GM18519 (cell line): ENCODE results near the gene DYDC1.
"Not testable (repeated sequence)": the region's sequence is repeated elsewhere in the genome, so short reads cannot be mapped to it uniquely, and the experiment has no call there.

Experiments used
- ATAC-seq: cut with Tn5 transposase; IDR thresholded peaks from one replicate; pipeline ENCODE4 v1.9.1; 2021; ENCODE audit warnings: mild to moderate bottlenecking, moderate library complexity; ENCODE audit not compliant: unreplicated experiment, low FRiP score

Gene DYDC1

DNA sequence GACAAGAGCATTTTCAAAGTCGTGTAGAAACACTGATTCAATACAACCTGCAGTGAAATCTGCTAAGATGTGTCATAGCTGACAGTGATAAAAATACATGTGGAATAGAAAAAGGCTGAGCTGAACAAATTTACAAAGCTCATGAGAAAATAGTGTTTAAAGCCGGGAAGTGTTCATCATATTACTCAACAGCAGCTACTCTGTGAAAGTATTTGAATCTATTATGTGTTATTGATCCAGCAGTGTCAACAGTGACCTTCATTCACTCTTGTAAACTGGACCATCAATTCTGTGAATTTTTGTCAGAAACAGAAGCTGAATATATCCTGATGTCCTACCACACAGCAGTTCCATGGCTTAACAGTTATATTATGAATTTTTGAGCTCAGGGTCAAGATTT, 11.6 kb downstream of the DYDC1 start:
- ATAC-seq: no peak

DNA sequence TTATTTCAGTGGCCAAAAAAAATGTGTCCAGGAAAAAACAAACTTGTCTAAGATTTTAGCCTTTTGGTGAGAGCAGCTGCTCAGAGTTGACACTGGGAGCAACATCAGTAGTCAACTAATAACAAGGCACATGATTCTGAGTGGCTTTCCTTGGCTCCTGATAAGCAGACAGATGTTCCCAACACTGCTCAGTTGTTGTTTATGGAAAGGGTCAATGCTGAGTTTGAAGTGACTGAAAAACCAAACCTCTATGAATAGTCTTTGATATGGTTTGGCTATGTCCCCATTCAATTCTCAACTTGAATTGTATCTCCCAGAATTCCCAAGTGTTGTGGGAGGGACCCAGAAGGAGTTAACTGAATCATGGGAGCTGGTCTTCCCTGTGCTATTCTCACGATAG, 12.3 kb downstream of the DYDC1 start:
- no peak for ATAC-seq

DNA sequence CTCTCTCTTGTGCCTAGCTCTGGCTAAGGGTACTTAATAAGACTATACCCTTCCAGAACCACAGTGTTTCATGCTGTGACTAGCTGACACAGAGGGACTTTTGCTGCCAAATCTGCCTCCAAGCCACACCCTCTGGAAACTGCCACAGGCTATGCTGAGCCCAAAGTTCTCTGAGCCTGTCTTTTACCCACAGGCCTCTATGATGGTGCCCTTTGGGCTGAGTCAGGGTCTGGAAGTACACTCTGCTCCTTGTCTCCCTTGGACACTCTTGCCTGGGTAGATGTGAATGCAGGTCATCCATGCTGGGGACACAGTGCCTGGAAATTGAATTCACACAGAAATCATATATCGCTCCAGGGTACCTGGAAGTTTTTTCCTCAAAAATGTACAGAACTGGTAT, 22.6 kb downstream of the DYDC1 start:
- no peak for ATAC-seq

DNA sequence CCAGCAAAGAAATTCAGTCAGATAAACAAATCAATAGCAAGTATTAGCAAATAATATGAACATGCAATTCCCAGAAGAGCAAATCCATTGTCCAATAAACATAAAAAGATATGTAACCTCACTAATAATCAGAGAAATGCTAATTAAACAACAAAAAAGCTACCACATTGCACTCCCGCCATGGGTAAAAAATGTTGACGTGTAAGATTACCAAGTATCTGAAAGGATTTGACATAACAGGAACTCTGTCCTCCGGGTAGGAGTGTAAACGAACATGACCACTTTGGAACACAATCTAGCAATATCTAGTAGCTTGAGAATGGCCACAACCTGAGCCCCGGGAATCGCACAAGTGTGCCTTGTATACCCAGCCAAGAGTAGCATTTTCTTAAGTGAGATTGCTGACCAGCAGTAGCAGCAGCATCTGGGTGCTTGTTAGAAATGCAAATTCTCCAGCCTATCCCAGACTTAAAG, 31.6 kb downstream of the DYDC1 start:
- ATAC-seq: no peak

DNA sequence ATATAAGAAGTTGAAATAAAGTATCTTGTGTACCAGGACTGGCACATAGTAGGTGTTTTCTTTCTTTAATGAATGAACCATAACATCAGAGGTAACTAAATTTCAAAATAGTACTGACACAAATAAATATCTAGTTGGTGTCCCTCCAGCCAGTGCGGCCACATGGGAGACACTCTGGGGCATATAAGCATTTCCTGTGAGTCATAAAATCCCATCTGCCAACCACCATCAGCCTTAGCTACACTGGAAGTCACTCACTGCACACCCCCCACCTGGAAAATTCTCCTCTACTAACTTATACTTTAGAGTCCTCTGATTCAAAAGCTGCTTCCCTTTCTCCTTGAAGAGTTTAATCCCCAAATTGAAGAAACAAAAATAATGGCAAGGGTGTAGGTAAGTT, 32.5 kb downstream of the DYDC1 start:
- ATAC-seq: no peak

DNA sequence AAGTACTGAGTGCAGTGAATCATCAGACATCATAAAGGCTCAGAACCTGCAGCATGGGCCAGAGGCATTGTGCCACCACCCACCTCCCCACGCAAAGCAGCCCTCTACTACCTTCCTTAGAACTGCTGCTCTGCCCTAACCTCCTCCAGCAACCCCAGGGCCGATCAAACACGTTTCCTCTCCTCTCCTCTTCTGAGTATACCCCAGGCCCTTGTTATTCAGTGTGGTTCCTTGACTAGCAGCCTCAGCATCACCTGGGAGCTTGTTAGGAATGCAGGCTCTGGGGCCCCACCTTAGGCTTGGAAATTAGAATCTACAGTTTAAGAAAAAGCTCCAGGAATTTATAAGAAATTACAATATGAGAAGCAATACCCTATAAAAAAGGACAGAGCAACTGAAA, 33.2 kb downstream of the DYDC1 start:
- no peak for ATAC-seq

DNA sequence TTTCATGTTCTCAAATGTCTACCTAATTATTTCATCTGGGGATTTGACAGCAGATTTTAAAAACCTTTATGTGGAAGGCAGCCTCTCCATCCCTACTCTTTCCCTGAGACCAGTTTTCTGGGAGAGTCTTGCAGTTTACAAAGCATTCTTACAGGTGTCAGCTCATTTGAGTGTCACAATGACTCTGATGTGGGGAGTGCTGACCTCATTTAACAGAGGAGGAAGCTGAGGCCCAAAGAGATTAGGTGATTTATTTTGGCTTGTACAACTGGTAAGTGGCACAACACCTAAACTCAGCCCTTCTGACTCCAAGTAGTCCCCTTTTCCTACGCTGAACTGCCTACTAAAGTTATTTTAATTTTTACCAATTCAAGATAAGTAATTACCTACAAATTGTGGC, 33.8 kb downstream of the DYDC1 start:
- ATAC-seq: no peak

DNA sequence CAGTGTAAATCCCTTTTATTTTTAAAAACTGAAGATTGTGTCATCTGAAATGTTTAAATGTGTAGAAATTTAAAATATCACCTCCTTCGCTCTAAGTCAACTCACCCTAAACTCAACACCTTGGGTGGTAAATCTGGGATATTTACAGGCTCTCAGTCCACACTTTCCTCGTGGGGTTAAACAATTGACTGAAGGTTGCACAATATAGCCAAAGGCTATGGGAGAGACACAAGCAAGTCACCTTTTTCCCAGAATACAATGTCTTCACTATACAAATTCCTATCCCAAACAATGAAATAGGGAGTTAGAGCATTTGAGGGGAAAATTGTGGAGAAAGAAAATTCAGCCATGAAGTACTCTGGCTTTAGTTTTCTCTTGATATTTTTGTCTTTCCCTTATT, 34.4 kb downstream of the DYDC1 start:
- no peak for ATAC-seq

DNA sequence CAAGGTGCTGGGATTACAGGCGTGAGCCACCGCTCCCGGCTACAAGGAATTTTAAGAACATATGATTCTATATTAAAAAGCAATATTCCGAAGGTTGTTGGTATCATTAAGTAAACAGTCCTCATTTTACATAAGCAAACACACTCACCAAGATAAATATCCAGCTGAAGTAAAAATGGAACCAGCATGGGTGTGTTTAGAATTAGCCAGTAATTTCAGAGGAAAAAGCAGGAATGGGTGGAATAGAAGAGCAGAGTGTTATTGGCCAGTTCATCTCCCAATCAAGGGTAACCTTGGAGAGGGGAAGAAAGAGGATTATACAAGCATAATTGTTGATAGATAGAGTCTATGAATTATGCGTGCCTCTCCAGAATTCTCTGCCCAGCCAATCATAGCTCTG, 35.4 kb downstream of the DYDC1 start:
- no peak for ATAC-seq

DNA sequence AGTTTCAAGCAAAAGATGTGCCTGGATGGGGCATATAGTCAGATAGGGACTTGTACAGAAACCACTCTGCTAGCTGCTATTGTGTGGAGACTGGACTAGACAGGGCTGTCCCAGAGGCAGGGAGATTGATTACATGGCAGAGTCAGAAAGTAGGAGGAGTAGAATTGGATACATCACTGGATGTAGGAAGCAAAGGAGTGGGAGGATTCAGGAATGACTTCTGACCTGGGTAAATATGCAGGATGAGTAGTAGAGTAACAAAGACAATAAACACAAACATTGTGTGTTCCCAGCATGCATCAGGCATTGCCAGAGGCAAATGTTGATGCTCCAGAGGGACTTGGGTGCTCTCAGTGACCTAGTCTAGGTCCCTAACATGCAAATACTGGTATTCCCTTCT, 36.2 kb downstream of the DYDC1 start:
- ATAC-seq: no peak

DNA sequence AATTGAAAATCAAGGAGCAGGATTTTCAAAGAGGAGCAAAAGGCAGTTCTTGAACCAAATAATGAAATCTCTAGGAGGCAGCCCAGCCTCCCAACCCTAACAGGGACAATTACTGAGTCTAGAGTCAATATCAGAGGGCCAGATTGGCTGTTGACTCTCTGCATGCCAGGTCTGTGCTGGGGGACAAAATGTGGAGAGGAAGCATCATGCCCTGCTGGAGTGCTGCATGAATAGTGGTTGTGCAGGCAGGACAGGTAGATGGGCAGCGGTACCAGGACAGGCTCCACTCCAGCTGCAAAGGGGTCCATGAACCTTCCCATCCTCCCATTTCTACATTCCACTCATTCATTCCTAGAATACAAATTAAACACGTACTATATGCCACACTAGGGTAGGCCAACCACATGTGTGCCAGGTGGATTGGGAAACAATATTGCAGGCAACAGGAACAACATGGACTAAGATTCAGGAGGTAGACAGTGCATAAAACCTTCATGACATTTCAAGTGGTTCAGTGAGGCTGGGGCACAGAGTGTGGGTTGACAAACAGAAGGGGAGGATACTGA, 36.7 kb downstream of the DYDC1 start:
- no peak for ATAC-seq

DNA sequence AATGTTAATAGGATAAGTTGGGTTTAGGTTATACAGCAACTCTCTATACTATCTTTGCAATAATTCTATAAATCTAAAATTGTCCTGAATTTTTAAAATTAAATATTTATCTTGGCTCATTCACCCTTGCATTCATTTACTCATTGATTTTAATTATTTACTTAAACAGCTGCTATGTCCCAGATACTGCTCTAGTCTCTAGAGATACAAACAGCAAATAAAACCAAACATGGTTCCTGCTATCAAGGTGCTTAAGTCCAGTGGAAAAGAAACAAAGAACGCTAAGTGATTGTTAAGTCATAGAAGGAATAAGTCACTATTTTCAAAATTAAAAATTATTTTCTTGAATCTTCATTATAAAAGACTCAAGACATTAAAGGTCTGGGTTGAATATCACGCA, 37.2 kb downstream of the DYDC1 start:
- no peak for ATAC-seq

DNA sequence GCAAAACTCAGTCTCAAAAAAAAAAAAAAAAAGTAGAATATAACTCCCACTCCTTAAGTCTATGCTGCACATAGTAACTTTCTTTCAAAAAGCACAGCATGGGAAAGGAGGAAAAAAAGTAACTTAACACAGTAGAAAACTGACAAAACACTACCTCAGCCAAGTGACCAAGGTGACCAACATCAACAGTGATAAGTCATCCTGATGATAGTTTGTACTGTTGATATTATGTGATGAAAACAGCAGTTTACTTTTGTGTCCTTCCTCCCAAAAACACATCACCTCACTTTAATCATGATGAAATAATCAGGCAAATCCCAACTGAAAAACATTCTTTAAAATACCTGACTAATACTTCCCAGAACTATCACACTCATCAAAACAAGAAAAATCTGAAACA, 37.8 kb downstream of the DYDC1 start:
- no peak for ATAC-seq

DNA sequence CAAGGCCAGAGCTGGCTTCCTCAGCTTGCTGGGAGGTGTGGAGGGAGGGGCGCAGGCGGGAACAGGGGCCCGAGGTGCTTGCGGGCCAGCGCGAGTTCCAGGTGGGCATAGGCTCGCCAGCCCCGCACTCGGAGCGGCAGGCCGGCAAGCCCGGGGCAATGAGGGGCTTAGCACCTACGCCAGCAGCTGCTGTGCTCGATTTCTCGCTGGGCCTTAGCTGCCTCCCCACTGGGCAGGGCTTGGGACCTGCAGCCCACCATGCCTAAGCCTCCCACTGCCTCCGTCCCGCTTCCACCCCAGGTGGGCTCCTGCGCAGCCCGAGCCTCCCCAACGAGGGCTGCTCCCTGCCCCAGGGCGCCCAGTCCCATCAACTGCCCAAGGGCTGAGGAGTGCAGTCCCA, 41.2 kb downstream of the DYDC1 start:
- no peak for ATAC-seq

DNA sequence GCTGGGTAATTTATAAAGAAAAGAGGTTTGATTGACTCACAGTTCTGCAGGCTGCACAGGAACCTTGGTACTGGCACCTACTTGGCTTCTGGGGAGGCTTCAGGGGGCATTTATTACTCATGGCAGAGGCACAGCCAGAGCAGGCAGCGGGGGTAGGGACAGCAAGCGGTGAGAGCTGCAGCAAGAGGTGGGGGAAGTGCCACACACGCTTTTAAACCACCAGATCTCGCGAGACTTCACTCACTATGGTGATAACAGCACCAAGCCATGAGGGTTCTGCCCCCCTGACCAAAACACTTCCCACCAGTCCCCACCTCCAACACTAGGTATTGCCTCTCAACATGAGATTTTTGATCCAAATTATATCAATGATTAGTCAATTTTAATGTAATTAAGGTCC, 43.0 kb downstream of the DYDC1 start:
- ATAC-seq: no peak

DNA sequence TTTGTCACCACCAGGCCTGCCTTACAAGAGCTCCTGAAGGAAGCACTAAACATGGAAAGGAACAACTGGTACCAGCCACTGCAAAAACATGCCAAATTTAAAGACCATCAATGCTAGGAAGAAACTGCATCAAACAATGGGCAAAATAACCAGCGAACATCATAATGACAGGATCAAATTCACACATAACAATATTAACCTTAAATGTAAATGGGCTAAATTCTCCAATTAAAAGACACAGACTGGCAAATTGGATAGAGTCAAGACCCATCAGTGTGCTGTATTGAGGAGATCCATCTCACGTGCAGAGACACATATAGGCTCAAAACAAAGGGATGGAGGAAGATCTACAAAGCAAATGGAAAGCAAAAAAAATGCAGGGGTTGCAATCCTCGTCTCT, 50.6 kb downstream of the DYDC1 start:
- not testable (repeated sequence) for ATAC-seq

DNA sequence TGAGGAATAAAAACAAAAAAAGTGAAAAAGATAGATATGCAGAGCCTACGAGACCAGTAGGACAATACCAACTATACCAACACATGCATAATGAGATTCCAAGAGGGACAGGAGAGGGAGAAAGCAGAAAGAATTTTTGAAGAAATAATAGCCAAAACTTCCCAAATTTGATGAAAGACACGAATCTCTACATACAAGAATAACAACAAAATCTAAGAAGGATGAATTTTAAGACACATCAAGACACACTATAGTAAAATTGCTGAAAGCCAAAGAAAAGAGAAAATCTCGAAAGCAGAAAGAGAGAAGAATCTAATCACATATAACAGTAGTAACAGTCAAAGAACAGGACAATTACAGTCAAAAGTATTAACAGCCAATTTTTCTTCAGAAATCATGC, 59.6 kb downstream of the DYDC1 start:
- no peak for ATAC-seq

DNA sequence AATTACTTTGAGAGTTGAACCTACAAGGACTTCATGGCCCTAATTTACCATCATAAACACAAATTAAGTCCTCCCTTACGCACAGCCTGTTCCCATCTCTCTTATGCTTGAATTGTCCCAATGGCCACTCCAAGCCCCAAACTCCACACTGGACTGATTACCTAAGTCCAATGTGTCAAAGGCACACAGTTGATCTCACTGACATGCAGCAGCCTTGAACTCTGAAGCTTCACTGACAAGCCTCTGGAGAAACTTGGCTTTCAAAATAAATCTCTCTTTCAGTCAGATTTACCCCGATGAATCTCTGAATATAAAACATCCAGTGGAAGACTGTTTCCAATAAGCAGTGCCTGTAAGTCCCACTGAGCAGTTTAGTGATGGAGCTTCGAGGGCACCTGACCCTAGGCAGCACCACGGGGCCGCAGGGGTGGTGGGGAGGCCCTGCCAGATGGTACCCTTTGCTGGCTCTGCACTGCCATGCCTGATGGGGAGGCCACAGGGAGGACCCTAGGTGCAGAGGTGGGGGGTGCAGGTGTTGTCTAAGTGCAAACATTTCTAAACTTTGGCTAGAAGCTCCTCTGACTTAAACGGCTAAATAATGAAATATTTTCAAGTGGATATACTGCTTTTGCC, 63.8 kb downstream of the DYDC1 start:
- ATAC-seq: no peak

DNA sequence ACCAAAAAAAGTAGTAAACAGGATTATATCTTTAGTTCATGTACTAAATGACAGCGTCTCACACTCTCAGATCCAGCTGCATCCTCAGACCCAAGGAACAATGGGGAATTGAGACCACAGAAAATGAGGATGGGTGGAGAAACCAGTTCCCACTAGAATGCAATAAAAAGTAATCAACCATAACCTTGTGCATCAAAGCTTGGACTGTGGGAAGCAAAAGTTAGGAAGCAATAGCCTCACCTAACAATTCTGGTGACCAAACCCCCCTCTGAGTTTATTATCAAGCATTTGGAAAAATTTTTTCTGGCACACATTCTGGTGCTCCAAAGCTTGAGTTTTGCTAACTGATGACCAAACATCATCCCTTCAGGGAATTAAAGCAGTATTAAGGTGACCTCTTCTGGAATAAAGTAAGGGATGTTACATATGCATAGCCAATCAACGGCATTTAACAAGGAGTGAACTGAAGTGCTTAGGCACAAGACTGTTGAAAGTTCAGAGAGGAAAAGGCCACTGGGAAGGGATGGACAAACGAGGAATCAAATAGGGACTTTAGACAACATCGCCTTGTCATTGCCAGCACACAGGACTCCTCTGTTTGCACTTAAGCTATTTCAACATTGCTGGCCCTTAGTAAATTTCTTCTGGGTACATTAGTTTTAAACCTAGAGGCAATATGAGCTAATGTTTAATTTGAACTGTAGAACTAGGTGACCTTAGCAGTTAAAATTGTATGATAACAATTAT, 65.9 kb downstream of the DYDC1 start:
- ATAC-seq: no peak

DNA sequence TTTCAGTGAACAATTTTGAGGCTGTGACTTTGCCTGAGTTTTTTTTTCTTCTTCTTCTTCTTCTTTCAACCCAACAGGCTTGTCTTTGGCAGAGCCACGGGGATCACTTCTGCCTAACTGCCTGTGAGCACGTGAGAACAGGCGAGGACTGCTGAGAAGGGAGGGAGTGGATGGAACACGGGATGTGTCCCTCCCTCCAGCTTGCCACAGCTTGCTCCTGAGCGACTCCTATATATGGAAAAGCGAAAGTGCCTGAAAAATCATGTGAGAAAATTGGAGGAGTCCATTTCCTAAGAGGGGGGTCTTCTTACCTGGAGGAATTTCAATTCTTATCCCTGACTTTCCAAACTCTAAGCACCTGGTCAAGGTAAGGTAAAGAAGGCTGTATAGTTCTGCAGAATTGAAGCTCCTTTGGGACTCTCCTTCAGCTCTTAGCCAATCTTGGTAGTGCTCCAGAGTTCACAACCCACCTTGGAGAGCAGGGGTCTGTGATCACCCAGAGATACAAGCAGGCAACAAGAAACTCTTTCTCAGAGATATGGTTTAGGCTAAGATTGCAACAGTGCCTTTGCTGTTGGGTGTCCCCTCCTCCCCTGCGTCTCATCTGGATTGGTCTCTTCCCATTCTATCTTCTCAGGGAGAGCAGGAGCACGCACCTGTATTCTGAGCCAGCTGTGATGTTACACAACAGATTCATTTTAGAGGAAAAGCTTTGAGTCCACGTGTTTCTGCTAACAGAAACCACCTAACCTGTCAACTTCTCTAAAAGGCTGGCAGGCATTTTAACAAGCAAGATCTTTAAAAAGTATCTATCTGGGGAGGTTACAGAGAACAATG, 66.9 kb downstream of the DYDC1 start, which contains the start of gene MAT1A:
MAT1A (minus strand) TSS at position 208 of the 837 bp plus-strand sequence. CDS start 235 bp downstream, outside the sequence.
- ATAC-seq: no peak

DNA sequence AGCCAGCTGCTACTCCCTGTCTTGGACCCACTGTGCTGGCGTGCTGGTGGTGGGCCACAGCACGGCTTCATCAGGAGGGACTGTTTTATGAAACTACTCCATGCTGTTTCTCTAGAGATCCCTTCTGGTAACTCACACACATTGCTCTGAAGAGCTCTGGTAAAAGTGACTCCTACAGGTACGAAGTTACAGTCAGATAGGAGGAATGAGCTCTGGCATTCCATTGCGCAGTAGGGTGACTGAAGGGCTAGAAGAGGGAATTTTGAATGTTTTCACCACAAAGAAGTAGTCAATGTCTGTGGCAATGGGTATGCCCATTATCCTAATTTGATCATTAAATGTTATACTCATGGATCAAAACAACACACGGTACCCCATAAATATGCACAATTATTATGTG, 67.7 kb downstream of the DYDC1 start:
- no peak for ATAC-seq
